Transverse colon (tissue), 4 donors: Measurements from ENCODE around the gene IKZF2. TPM values are rescaled to one million over a fixed set of nuclear protein-coding genes. Genes with fewer than 3 reads are reported as not detected.

Source experiments
- DNase-seq: peaks from one replicate; pipeline ENCODE4 v3.0.0-alpha.2; 2019
- H3K27ac ChIP-seq, 4 donors: fragments of 200-600 bp; sonication (generic); 2 replicates each; pipeline ENCODE4 v1.5.1; 2016 to 2018; ENCODE audit warnings: inconsistent platforms in 4 of 4
- H3K27me3 ChIP-seq: fragments of 200-600 bp; sonication (generic); 2 replicates; pipeline ENCODE4 v1.5.1; 2017; ENCODE audit warnings: inconsistent platforms
- H3K36me3 ChIP-seq, 4 donors: fragments of 200-600 bp; sonication (generic); 2 replicates each; pipeline ENCODE4 v1.5.1; 2017 to 2019; ENCODE audit warnings: inconsistent platforms in 4 of 4
- H3K4me1 ChIP-seq, 4 donors: fragments of 200-600 bp; sonication (generic); 2 replicates each; pipeline ENCODE4 v1.5.1; 2017 to 2020; ENCODE audit warnings: inconsistent platforms in 4 of 4
- H3K4me3 ChIP-seq, 4 donors: fragments of 200-600 bp; sonication (generic); 1 replicate in 1 of 4; 2 replicates in 3 of 4; pipeline versions ENCODE4 v1.5.1 to v1.6.1; 2017 to 2019; ENCODE audit warnings: inconsistent platforms in 4 of 4
- H3K9me3 ChIP-seq, 2 donors: fragments of 200-600 bp; sonication (generic); 2 replicates each; pipeline ENCODE4 v1.5.1; 2017 to 2019; ENCODE audit warnings: inconsistent platforms in 2 of 2
- CTCF ChIP-seq, 5 experiments: fragments of 200-600 bp in 3 of 5; fragments of 450-650 bp in 2 of 5; sonication (generic) in 3 of 5; IDR thresholded peaks; 1 replicate in 2 of 5; 2 replicates in 3 of 5; pipeline ENCODE4 v1.5.1; 2016 to 2017; ENCODE audit warnings: antibody characterized with exemption in 5 of 5, inconsistent platforms in 3 of 5, mild to moderate bottlenecking in 2 of 5, moderate library complexity in 1 of 5
- EP300 ChIP-seq: sonication (generic); formaldehyde crosslinking; IDR thresholded peaks from one replicate; pipeline ENCODE4 v1.6.1; 2017; ENCODE audit warnings: antibody characterized with exemption, low read depth
- POLR2A ChIP-seq: fragments of 450-650 bp; IDR thresholded peaks from one replicate; pipeline ENCODE4 v1.6.1; 2016; ENCODE audit warnings: antibody characterized with exemption, mild to moderate bottlenecking, moderate library complexity
- POLR2AphosphoS5 ChIP-seq, 3 donors: sonication (generic); formaldehyde crosslinking; IDR thresholded peaks; one replicate each; pipeline ENCODE4 v1.6.1; 2016; ENCODE audit warnings: antibody characterized with exemption in 3 of 3
- WGBS, 2 donors: methylation state at CpG; one replicate each; pipeline ENCODE4 v1.1.5; 2018; ENCODE audit warnings: low coverage in 1 of 2; 5-methylcytosine and 5-hydroxymethylcytosine counted together
- in situ Hi-C, 4 donors: fragments of 200-750 bp; cut with MboI; loops; one replicate each; pipeline versions ENCODE4 v1.15.0 to v1.15.1; 2017; ENCODE audit warnings: low sequenced_read_pairs in 3 of 4, low pct_ligation_motif_present in 1 of 4, low pct_unique_long_range_greater_than_20kb in 1 of 4
- intact Hi-C: fragments of 100-400 bp; cut with DNase I; formaldehyde crosslinking; loops from one replicate; pipeline ENCODE4 v1.15.1; 2023; ENCODE audit warnings: low total_unique reads
- total RNA-seq, 4 donors: library from RNA; depleted of rRNA; stranded (reverse); fragments of >200 nt; gene quantifications; one replicate each; pipeline ENCODE4 v1.1.0, GENCODE V29; 2016

The IKZF2 gene
- total RNA-seq, 4 donors from 2014 or later: 1.8 to 15.6 (median 12.3) TPM

GRCh38 chr2:213104092-213104902, 47.1 kb downstream of the IKZF2 start:
- no peak for TF ChIP-seq EP300
- no peak for TF ChIP-seq POLR2AphosphoS5 (IDR thresholded peaks at IDR 0.05)
- TF ChIP-seq POLR2A: no peak
- no peak for TF ChIP-seq CTCF (IDR thresholded peaks at IDR 0.05)
- H3K36me3 ChIP-seq: no peaks in the 10 kb centered on the region
- no peaks in the 10 kb centered on the region for H3K27me3 ChIP-seq

GRCh38 chr2:213101692-213102460, 49.5 kb downstream of the IKZF2 start:
- intact Hi-C loops: no loop called here
- peaks cover 0 to 22% (median 6%) of the 10 kb centered on the region in 4 donors for H3K4me1 ChIP-seq
- whole genome bisulfite sequencing, 2 donors: 54 to 62% methylated on average over 5 of the region's 5 CpGs
- DNase-seq: no peak
- TF ChIP-seq EP300: no peak
- TF ChIP-seq CTCF (IDR thresholded peaks at IDR 0.05): no peak
- no peak for TF ChIP-seq POLR2A
- no peak for TF ChIP-seq POLR2AphosphoS5 (IDR thresholded peaks at IDR 0.05)
- no peaks in the 10 kb centered on the region for H3K9me3 ChIP-seq
- H3K27me3 ChIP-seq: no peaks in the 10 kb centered on the region
- in situ Hi-C loops: no loop called here
- H3K27ac ChIP-seq: no peak overlapping the region
- H3K36me3 ChIP-seq: no peaks in the 10 kb centered on the region
- H3K4me3 ChIP-seq: no peak overlapping the region

More at GRCh38 chr2:213104092-213104902, 47.1 kb downstream of the IKZF2 start:
- Histone ChIP-seq H3K4me3 (no peak overlapping the region), H3K27ac (peak overlapping the region in 2 of 4 donors; percentile 4 to 8), H3K4me1 (peaks cover 0 to 22% (median 6%) of the 10 kb centered on the region in 4 donors), H3K9me3 (no peaks in the 10 kb centered on the region)
- 29 to 34% methylated on average over 7 of the region's 7 CpGs for WGBS, 2 donors
- DNase-seq: no peak
- in situ Hi-C loops: no loop called here
- intact Hi-C loops: no loop called here

GRCh38 chr2:213101109-213101508, 50.3 kb downstream of the IKZF2 start:
- Histone ChIP-seq H3K27ac (no peak overlapping the region), H3K4me1 (peaks cover 0 to 22% (median 6%) of the 10 kb centered on the region in 4 donors), H3K4me3 (no peak overlapping the region), H3K27me3 (no peaks in the 10 kb centered on the region), H3K9me3 (no peaks in the 10 kb centered on the region), H3K36me3 (no peaks in the 10 kb centered on the region)
- WGBS, 2 donors: 81 to 95% methylated on average over 1 of the region's 1 CpG
- in situ Hi-C loops: no loop called here
- no peak for DNase-seq
- no peak for TF ChIP-seq CTCF (IDR thresholded peaks at IDR 0.05)
- TF ChIP-seq POLR2AphosphoS5 (IDR thresholded peaks at IDR 0.05): no peak
- TF ChIP-seq EP300: no peak
- no peak for TF ChIP-seq POLR2A
- intact Hi-C loops: no loop called here

- Histone ChIP-seq H3K4me1 (peaks cover 0 to 8% (median 0%) of the 10 kb centered on the region in 4 donors), H3K9me3 (no peaks in the 10 kb centered on the region), H3K27ac (no peak overlapping the region), H3K4me3 (no peak overlapping the region), H3K27me3 (no peaks in the 10 kb centered on the region), H3K36me3 (no peaks in the 10 kb centered on the region)
- TF ChIP-seq POLR2A (no peak), EP300 (no peak), POLR2AphosphoS5 (IDR thresholded peaks at IDR 0.05) (no peak), CTCF (IDR thresholded peaks at IDR 0.05) (no peak)
- WGBS, 2 donors: 77 to 93% methylated on average over 4 of the region's 4 CpGs
- in situ Hi-C loops (no loop called here), intact Hi-C loops (no loop called here)
- DNase-seq: no peak
These were observed 52.8 kb downstream of the IKZF2 start for GRCh38 chr2:213098612-213099011.
